HCT116 (cell line): Measurements from ENCODE around the gene MED9. TPM values are rescaled to one million over a fixed set of nuclear protein-coding genes. Genes with fewer than 3 reads are reported as not detected.

Source experiments
- ATAC-seq: fragments of 200-7000 bp; cut with Tn5 transposase; 2 replicates; pipeline ENCODE4 v1.9.1; 2020; ENCODE audit warnings: mild to moderate bottlenecking, moderate library complexity
- BruUV-seq: library from RNA; stranded (reverse); fragments of 400-500 nt; replicated peaks from 2 replicates; lab custom pipeline; 2021; lab: Mats Ljungman, UMichigan
- CTCF ChIA-PET: fragments of 300-600 bp; sonication (Branson Sonifier 250); formaldehyde crosslinking; loops from one replicate; lab custom pipeline; 2021; ENCODE audit warnings: antibody characterized with exemption; lab: Charles Lee
- POLR2A ChIA-PET: fragments of 300-600, 350-600 bp; sonication (Branson Sonifier 250); formaldehyde crosslinking; loops from one replicate; lab custom pipeline; 2021; ENCODE audit warnings: antibody characterized with exemption; lab: Charles Lee
- RAD21 ChIA-PET, 2 experiments: fragments of 300-600 bp; sonication (Branson Sonifier 250); formaldehyde crosslinking; loops; one replicate each; lab custom pipeline; 2023; ENCODE audit warnings: low total read pairs in 2 of 2; ENCODE audit not compliant: uncharacterized antibody in 2 of 2, unreplicated experiment in 2 of 2, low non-redundant PET in 1 of 2; lab: Charles Lee
- DNase-seq: peaks from one replicate; pipeline ENCODE4 v3.0.0-alpha.2; 2010; ENCODE audit warnings: low read depth, low spot score
- H2AFZ ChIP-seq: fragments of 200-600 bp; shearing (Covaris generic), sonication (generic); 2 replicates; pipeline ENCODE4 v1.6.1; 2017; ENCODE audit warnings: low read depth, mixed run types, mixed read lengths, antibody characterized with exemption, low read length; ENCODE audit not compliant: poor library complexity, severe bottlenecking
- H3K27ac ChIP-seq: 2 replicates; pipeline ENCODE4 v1.5.1; 2012; ENCODE audit warnings: low read depth, low read length
- H3K27me3 ChIP-seq: fragments of 200-600 bp; sonication (generic); 2 replicates; pipeline ENCODE4 v1.6.1; 2016; ENCODE audit warnings: mixed run types, low read length, mixed read lengths; ENCODE audit not compliant: insufficient read depth
- H3K36me3 ChIP-seq, 2 experiments: fragments of 200-500 bp in 1 of 2; fragments of 200-600 bp in 1 of 2; sonication (Bioruptor generic) in 1 of 2; sonication (generic) in 1 of 2; 2 replicates each; pipeline versions ENCODE4 v1.5.1 to v1.6.1; 2014 to 2016; ENCODE audit warnings: low read length in 2 of 2, inconsistent platforms in 1 of 2, mixed read lengths in 1 of 2, mixed run types in 1 of 2; ENCODE audit not compliant: insufficient read depth in 2 of 2, control insufficient read depth in 1 of 2
- H3K4me1 ChIP-seq, 2 experiments: fragments of 200-600 bp in 1 of 2; sonication (generic) in 1 of 2; 2 replicates each; pipeline versions ENCODE4 v1.5.1 to v1.6.1; 2012 to 2017; ENCODE audit warnings: low read length in 2 of 2, inconsistent platforms in 1 of 2, mild to moderate bottlenecking in 1 of 2, mixed read lengths in 1 of 2, mixed run types in 1 of 2, moderate library complexity in 1 of 2; ENCODE audit not compliant: insufficient read depth in 2 of 2, control insufficient read depth in 1 of 2
- H3K4me2 ChIP-seq: fragments of 200-600 bp; sonication (generic); 2 replicates; pipeline ENCODE4 v1.6.1; 2017; ENCODE audit warnings: mixed run types, low read length, mixed read lengths
- H3K4me3 ChIP-seq, 2 experiments: fragments of 200-600 bp in 1 of 2; sonication (generic) in 1 of 2; replicated peaks in 1 of 2; 2 replicates each; pipeline ENCODE4 v1.5.1; 2011 to 2016; ENCODE audit warnings: low read length in 2 of 2, control low read depth in 1 of 2, low read depth in 1 of 2, mild to moderate bottlenecking in 1 of 2, mixed read lengths in 1 of 2, mixed run types in 1 of 2
- H3K79me2 ChIP-seq: fragments of 200-600 bp; sonication (generic); 2 replicates; pipeline ENCODE4 v1.6.1; 2017; ENCODE audit warnings: mild to moderate bottlenecking, mixed run types, low read length, moderate library complexity, mixed read lengths; ENCODE audit not compliant: insufficient read depth
- H3K9ac ChIP-seq: fragments of 200-600 bp; sonication (generic); 2 replicates; pipeline ENCODE4 v1.6.1; 2016; ENCODE audit warnings: low read length, mixed read lengths
- H3K9me2 ChIP-seq: fragments of 200-600 bp; sonication (generic), shearing (Covaris generic); 2 replicates; pipeline ENCODE4 v1.6.1; 2017; ENCODE audit warnings: mixed run types, mild to moderate bottlenecking, moderate library complexity; ENCODE audit not compliant: insufficient read depth
- H3K9me3 ChIP-seq, 2 experiments: fragments of 200-500 bp in 1 of 2; fragments of 200-600 bp in 1 of 2; sonication (Bioruptor generic) in 1 of 2; sonication (generic) in 1 of 2; 2 replicates each; pipeline ENCODE4 v1.6.1; 2014 to 2017; ENCODE audit warnings: low read length in 2 of 2, mixed read lengths in 2 of 2, inconsistent platforms in 1 of 2, low read depth in 1 of 2, mild to moderate bottlenecking in 1 of 2, mixed run types in 1 of 2, moderate library complexity in 1 of 2; ENCODE audit not compliant: control insufficient read depth in 1 of 2, insufficient read depth in 1 of 2
- H4K20me1 ChIP-seq: fragments of 200-600 bp; sonication (generic), shearing (Covaris generic); 2 replicates; pipeline ENCODE4 v1.6.1; 2017; ENCODE audit warnings: mixed run types, mild to moderate bottlenecking, moderate library complexity; ENCODE audit not compliant: insufficient read depth
- CEBPB ChIP-seq: IDR thresholded peaks from 2 replicates; pipeline ENCODE4 v1.6.1; 2012; ENCODE audit warnings: low read depth
- CTCF ChIP-seq, 3 experiments: fragments of 200-600 bp in 1 of 3; sonication (generic) in 1 of 3; IDR thresholded peaks in 2 of 3; conservative IDR thresholded peaks in 1 of 3; 2 replicates each; pipeline ENCODE4 v1.5.1; 2012 to 2017; ENCODE audit warnings: low read depth in 2 of 3, low read length in 2 of 3, antibody characterized with exemption in 1 of 3, borderline replicate concordance in 1 of 3, control low read depth in 1 of 3, mild to moderate bottlenecking in 1 of 3, mixed read lengths in 1 of 3, mixed run types in 1 of 3, moderate library complexity in 1 of 3; ENCODE audit not compliant: insufficient read depth in 1 of 3
- ELF1 ChIP-seq: IDR thresholded peaks from 2 replicates; pipeline ENCODE4 v1.6.1; 2012; ENCODE audit warnings: low read depth, borderline replicate concordance
- EZH2 ChIP-seq: fragments of 200-600 bp; sonication (generic); IDR thresholded peaks from 2 replicates; pipeline ENCODE4 v1.6.1; 2017; ENCODE audit warnings: antibody characterized with exemption, mixed run types
- EZH2phosphoT487 ChIP-seq: fragments of 200-600 bp; IDR thresholded peaks from 2 replicates; pipeline ENCODE4 v1.6.1; 2018; ENCODE audit warnings: antibody characterized with exemption, borderline replicate concordance
- MAX ChIP-seq: IDR thresholded peaks from 2 replicates; pipeline ENCODE4 v1.6.1; 2012
- POLR2A ChIP-seq: IDR thresholded peaks from 2 replicates; pipeline ENCODE4 v1.7.0; 2011; ENCODE audit warnings: borderline replicate concordance; ENCODE audit not compliant: insufficient read depth, insufficient read length; ENCODE audit errors: extremely low read depth
- POLR2AphosphoS5 ChIP-seq: IDR thresholded peaks from 2 replicates; pipeline ENCODE4 v1.6.1; 2011; ENCODE audit warnings: mild to moderate bottlenecking, low read depth, low read length, moderate library complexity
- RAD21 ChIP-seq: IDR thresholded peaks from 2 replicates; pipeline ENCODE4 v1.6.1; 2012; ENCODE audit warnings: low read depth, mild to moderate bottlenecking
- REST ChIP-seq: IDR thresholded peaks from 2 replicates; pipeline ENCODE4 v1.6.1; 2012; ENCODE audit warnings: low read depth
- SP1 ChIP-seq: IDR thresholded peaks from 2 replicates; pipeline ENCODE4 v1.6.1; 2012; ENCODE audit warnings: low read depth
- SRF ChIP-seq: IDR thresholded peaks from 2 replicates; pipeline ENCODE4 v1.6.1; 2012; ENCODE audit warnings: low read depth
- TCF7L2 ChIP-seq: IDR thresholded peaks from 2 replicates; pipeline ENCODE4 v1.7.0; 2011; ENCODE audit warnings: borderline replicate concordance, inconsistent platforms; ENCODE audit not compliant: insufficient read depth, insufficient read length; ENCODE audit errors: extremely low read depth
- ZBTB33 ChIP-seq: IDR thresholded peaks from 2 replicates; pipeline ENCODE4 v1.6.1; 2011; ENCODE audit warnings: mild to moderate bottlenecking, low read length, moderate library complexity; ENCODE audit not compliant: insufficient replicate concordance; ENCODE audit errors: extremely low read depth
- ZNF274 ChIP-seq: fragments of 200-500 bp; sonication (Bioruptor generic); IDR thresholded peaks from 2 replicates; pipeline ENCODE4 v1.6.1; 2014; ENCODE audit warnings: mild to moderate bottlenecking, low read depth, low read length, inconsistent platforms
- intact Hi-C: fragments of 100-400 bp; cut with micrococcal nuclease; formaldehyde crosslinking; loops from 2 replicates; pipeline ENCODE4 v1.10.0; 2022
- total RNA-seq: library from RNA; stranded (reverse); gene quantifications from one replicate; pipeline ENCODE4 v1.2.1, GENCODE V29; 2021; ENCODE audit not compliant: unreplicated experiment

The MED9 gene
- total RNA-seq, 1 experiment from 2014 or later = 13.9 TPM

GRCh38 chr17:17492085-17492484 is 15.3 kb downstream of the MED9 start:
- Histone ChIP-seq H3K9me3 (no peaks in the 10 kb centered on the region), H3K4me1 (peaks cover 0 to 11% of the 10 kb centered on the region in 2 experiments; a peak in 2 of 4 replicates), H4K20me1 (no peaks in the 10 kb centered on the region), H3K27me3 (no peaks in the 10 kb centered on the region), H3K9me2 (no peaks in the 10 kb centered on the region), H3K9ac (no peak overlapping the region), H3K4me3 (no peak overlapping the region), H3K36me3 (peaks cover 3 to 23% of the 10 kb centered on the region in 2 experiments; a peak in 3 of 4 replicates), H3K27ac (no peak overlapping the region), H3K79me2 (peaks cover 22% of the 10 kb centered on the region), H2AFZ (no peak overlapping the region), H3K4me2 (no peak overlapping the region)
- DNase-seq (no peak), ATAC-seq (no peak)
- no TSS peak for BruUV-seq
- RAD21 ChIA-PET = no interaction called here
- CTCF ChIA-PET = no interaction called here
- TF ChIP-seq REST (no peak), EZH2phosphoT487 (no peak), RAD21 (no peak), CTCF (IDR thresholded peaks at IDR 0.05 in 2 of 3, conservative IDR thresholded peaks at IDR 0.05 in 1 of 3; ENCODE audit: borderline replicate concordance in 1 of 3, insufficient read depth in 1 of 3, low read depth in 2 of 3, low read length in 2 of 3) (no peak), POLR2A (no peak), TCF7L2 (no peak), SP1 (no peak), ZBTB33 (no peak), POLR2AphosphoS5 (no peak), ZNF274 (no peak), MAX (no peak), ELF1 (no peak), CEBPB (no peak), EZH2 (no peak), SRF (no peak)
- intact Hi-C loops = no loop called here
- POLR2A ChIA-PET = no interaction called here
